ENCODE results near the gene MGMT.

- TF ChIP-seq EZH2 (IDR thresholded peaks at IDR 0.05; ENCODE audit: borderline replicate concordance, low read depth, low read length, severe bottlenecking) (no peak), CTCF (IDR thresholded peaks at IDR 0.05; ENCODE audit: borderline replicate concordance, extremely low read depth, low read length, poor library complexity, severe bottlenecking) (no peak)
These were observed 81.6 kb downstream of the MGMT start for GRCh38 chr10:129548600-129548999.
